Measurements from ENCODE around the gene FAM81A. TPM values are rescaled to one million over a fixed set of nuclear protein-coding genes. Genes with fewer than 3 reads are reported as not detected.

FAM81A gene
- total RNA-seq, 1 experiment from 2014 or later, result not detected

DNA sequence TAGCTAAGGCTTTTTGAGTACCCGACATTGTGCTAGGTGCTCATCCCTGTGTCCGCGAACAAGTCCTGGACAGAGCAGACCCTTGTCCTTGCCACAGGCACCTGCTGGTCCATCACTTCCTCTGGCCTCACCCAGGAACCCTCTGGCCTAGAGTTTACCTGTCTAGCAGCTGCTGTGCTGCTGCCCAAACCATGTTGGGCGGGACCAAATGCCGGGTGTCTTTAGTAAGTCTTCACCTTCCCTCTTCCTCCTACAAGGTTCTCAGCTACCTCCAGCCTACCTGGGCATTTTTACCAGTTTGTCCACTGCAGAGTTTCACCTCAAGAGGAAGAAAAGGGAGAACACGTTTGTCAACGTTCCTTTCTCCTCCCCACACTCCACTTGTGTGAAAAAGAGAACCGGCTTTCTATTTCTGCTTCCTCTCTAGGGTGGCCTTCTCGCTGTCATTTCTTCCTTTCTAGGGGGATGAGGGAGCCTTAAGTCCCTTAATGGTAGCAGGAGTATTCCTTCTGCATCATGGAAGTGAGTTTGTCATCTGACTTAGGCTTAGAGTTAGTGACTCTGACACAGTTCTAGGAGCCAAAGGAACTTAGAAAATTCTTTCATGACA lies 93.2 kb downstream of the FAM81A start:
- no peak for DNase-seq
- Histone ChIP-seq H3K79me2 (ENCODE audit: low read length) (no peaks in the 10 kb centered on the region), H3K4me2 (ENCODE audit: low read depth, low read length, poor library complexity, severe bottlenecking) (no peak overlapping the region), H3K27ac (ENCODE audit: low read length) (no peak overlapping the region), H3K36me3 (ENCODE audit: insufficient read depth, low read length) (no peaks in the 10 kb centered on the region), H4K20me1 (ENCODE audit: insufficient read depth, low read depth, low read length) (no peaks in the 10 kb centered on the region), H3K27me3 (ENCODE audit: low read length) (no peaks in the 10 kb centered on the region), H2AFZ (ENCODE audit: low read length) (no peak overlapping the region), H3K9me2 (replicated peaks; ENCODE audit: insufficient read depth, low read length) (no peaks in the 10 kb centered on the region), H3K9ac (ENCODE audit: low read length) (no peak overlapping the region), H3K4me1 (ENCODE audit: low read length) (peaks cover 13% of the 10 kb centered on the region), H3K9me3 (ENCODE audit: low read length) (no peaks in the 10 kb centered on the region), H3K4me3 (ENCODE audit: low read length) (no peak overlapping the region)

DNA sequence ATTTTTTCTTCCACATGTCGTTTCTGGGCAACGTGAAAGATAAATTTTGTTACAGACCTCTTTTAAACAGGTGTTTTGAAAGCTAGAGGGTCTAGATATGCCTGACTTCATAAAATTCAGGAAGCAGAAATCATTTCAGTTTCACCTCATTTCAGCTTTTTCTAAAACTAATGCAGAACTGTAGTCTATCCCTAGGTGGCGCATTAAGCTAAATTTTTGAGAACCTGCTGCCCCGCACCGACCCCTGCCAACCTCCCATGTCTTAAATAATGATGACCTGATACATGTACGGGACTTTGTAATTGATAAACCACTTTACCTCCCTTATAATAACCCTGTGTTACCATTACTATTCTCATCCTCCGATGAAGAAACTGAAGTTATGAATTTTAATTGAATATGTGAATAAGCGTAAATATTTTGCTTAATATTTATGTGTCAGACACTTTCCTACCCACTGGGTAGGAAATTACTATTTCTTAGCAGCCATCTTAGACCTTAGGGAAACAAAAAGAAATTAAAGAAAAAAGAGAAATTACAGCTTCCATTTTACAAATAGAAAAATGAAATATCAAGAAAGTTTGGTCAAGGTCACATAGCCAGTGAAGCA lies 94.9 kb downstream of the FAM81A start:
- Histone ChIP-seq H3K79me2 (ENCODE audit: low read length) (no peaks in the 10 kb centered on the region), H3K4me3 (ENCODE audit: low read length) (peak overlapping the region; percentile 16; the same call in 1 of the 2 replicates), H3K36me3 (ENCODE audit: insufficient read depth, low read length) (no peaks in the 10 kb centered on the region), H3K9me3 (ENCODE audit: low read length) (no peaks in the 10 kb centered on the region), H2AFZ (ENCODE audit: low read length) (peak overlapping the region; percentile 85; the same call in 1 of the 2 replicates), H3K9me2 (replicated peaks; ENCODE audit: insufficient read depth, low read length) (no peaks in the 10 kb centered on the region), H3K27ac (ENCODE audit: low read length) (no peak overlapping the region), H3K4me2 (ENCODE audit: low read depth, low read length, poor library complexity, severe bottlenecking) (peak overlapping the region; percentile 52), H4K20me1 (ENCODE audit: insufficient read depth, low read depth, low read length) (no peaks in the 10 kb centered on the region), H3K9ac (ENCODE audit: low read length) (peak overlapping the region; percentile 47; the same call in 1 of the 2 replicates), H3K27me3 (ENCODE audit: low read length) (no peaks in the 10 kb centered on the region), H3K4me1 (ENCODE audit: low read length) (peaks cover 13% of the 10 kb centered on the region)
- peak; percentile 86 for DNase-seq

DNA sequence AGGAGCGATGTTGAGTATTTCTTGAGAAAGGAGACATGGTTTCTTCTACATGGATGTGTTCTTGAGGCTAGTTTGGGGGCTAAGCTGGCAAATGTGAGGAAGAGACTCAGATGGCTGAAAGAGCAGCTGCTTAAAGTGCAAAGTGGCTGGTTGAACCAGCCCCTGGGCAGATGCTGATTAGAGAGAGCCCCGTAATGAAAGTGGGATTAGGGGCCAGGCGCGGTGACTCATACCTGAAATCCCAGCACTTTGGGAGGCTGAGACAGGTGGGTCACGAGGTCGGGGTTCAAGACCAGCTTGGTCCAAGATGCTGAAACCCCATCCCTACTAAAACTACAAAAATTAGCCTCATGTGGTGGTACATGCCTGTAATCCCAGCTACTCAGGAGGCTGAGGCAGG lies 98.6 kb downstream of the FAM81A start:
- Histone ChIP-seq H3K9me3 (ENCODE audit: low read length) (no peaks in the 10 kb centered on the region), H3K9ac (ENCODE audit: low read length) (no peak overlapping the region), H3K27ac (ENCODE audit: low read length) (no peak overlapping the region), H3K4me3 (ENCODE audit: low read length) (no peak overlapping the region), H4K20me1 (ENCODE audit: insufficient read depth, low read depth, low read length) (no peaks in the 10 kb centered on the region), H3K4me2 (ENCODE audit: low read depth, low read length, poor library complexity, severe bottlenecking) (no peak overlapping the region), H3K9me2 (replicated peaks; ENCODE audit: insufficient read depth, low read length) (no peaks in the 10 kb centered on the region), H3K79me2 (ENCODE audit: low read length) (no peaks in the 10 kb centered on the region), H2AFZ (ENCODE audit: low read length) (no peak overlapping the region), H3K4me1 (ENCODE audit: low read length) (peaks cover 13% of the 10 kb centered on the region), H3K27me3 (ENCODE audit: low read length) (no peaks in the 10 kb centered on the region), H3K36me3 (ENCODE audit: insufficient read depth, low read length) (no peaks in the 10 kb centered on the region)
- no peak for DNase-seq

DNA sequence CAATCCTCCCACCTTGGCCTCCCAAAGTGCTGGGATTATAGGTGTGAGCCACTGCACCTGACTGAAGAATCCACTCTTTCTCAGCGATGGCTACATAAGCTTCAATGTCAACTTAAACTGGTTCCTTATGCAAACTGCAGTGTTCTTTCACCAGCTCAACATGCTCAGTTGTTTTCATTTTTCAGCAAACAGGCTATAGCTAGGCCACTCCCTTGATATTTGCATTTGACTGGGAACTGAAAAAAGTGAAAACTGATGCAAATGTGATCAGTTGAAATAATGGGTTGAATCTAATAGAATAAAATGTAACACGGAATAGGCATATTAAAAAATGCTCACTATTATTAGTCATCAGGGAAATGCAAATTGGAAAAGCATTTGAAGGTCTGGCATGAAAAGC lies 99.4 kb downstream of the FAM81A start:
- H3K4me2 ChIP-seq (ENCODE audit: low read depth, low read length, poor library complexity, severe bottlenecking), result no peak overlapping the region
- no peaks in the 10 kb centered on the region for H3K36me3 ChIP-seq (ENCODE audit: insufficient read depth, low read length)
- H3K4me1 ChIP-seq (ENCODE audit: low read length), result peaks cover 11% of the 10 kb centered on the region
- no peak for DNase-seq
- H3K9me3 ChIP-seq (ENCODE audit: low read length), result no peaks in the 10 kb centered on the region
- no peaks in the 10 kb centered on the region for H4K20me1 ChIP-seq (ENCODE audit: insufficient read depth, low read depth, low read length)
- H3K4me3 ChIP-seq (ENCODE audit: low read length), result no peak overlapping the region
- H3K9me2 ChIP-seq (replicated peaks; ENCODE audit: insufficient read depth, low read length), result no peaks in the 10 kb centered on the region
- H2AFZ ChIP-seq (ENCODE audit: low read length), result no peak overlapping the region
- H3K79me2 ChIP-seq (ENCODE audit: low read length), result no peaks in the 10 kb centered on the region
- no peak overlapping the region for H3K9ac ChIP-seq (ENCODE audit: low read length)
- H3K27me3 ChIP-seq (ENCODE audit: low read length), result no peaks in the 10 kb centered on the region
- H3K27ac ChIP-seq (ENCODE audit: low read length), result no peak overlapping the region

DNA sequence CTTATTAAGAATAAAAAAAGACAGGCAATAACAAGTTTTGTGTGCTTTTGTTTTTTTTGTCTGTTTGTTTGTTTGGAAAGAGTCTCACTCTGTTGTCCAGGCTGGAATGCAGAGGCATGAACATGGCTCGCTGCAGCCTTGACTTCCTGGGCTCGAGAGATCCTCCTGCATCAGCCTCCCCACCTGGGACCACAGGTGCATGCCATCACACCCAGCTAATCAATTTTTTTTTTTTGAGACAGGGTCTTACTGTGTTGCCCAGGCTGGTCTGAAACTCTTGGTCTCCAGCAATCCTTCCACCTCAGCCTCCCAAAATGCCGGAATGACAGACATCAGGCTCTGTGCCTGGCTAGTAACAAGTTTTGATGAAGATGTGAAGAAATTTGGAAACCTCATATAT lies 100.5 kb downstream of the FAM81A start:
- H3K79me2 ChIP-seq (ENCODE audit: low read length), result no peaks in the 10 kb centered on the region
- no peak for DNase-seq
- no peak overlapping the region for H3K27ac ChIP-seq (ENCODE audit: low read length)
- H3K27me3 ChIP-seq (ENCODE audit: low read length), result no peaks in the 10 kb centered on the region
- no peak overlapping the region for H3K9ac ChIP-seq (ENCODE audit: low read length)
- H4K20me1 ChIP-seq (ENCODE audit: insufficient read depth, low read depth, low read length), result no peaks in the 10 kb centered on the region
- H3K4me2 ChIP-seq (ENCODE audit: low read depth, low read length, poor library complexity, severe bottlenecking), result no peak overlapping the region
- no peaks in the 10 kb centered on the region for H3K9me2 ChIP-seq (replicated peaks; ENCODE audit: insufficient read depth, low read length)
- H2AFZ ChIP-seq (ENCODE audit: low read length), result no peak overlapping the region
- peaks cover 8% of the 10 kb centered on the region for H3K4me1 ChIP-seq (ENCODE audit: low read length)
- H3K9me3 ChIP-seq (ENCODE audit: low read length), result no peaks in the 10 kb centered on the region
- no peak overlapping the region for H3K4me3 ChIP-seq (ENCODE audit: low read length)
- H3K36me3 ChIP-seq (ENCODE audit: insufficient read depth, low read length), result no peaks in the 10 kb centered on the region

DNA sequence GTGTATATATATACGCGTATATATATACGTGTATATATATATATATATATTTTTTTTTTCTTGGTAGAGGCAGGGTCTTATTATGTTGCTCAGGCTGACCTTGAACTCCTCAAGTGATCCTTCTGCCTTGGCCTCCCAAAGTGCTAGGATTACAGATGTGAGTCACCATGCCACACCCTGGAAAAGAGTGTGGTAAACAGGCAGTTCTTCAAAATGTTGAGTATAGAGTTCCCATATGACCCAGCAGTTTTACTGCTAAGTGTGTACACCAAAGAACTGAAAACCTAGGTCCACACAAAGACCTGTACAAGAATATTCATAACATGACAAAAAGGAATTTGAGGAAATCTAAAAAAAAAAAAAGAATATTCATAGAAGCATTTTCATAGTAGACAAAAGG lies 101.8 kb downstream of the FAM81A start:
- Histone ChIP-seq H4K20me1 (ENCODE audit: insufficient read depth, low read depth, low read length) (no peaks in the 10 kb centered on the region), H3K4me2 (ENCODE audit: low read depth, low read length, poor library complexity, severe bottlenecking) (no peak overlapping the region), H3K9ac (ENCODE audit: low read length) (no peak overlapping the region), H3K27me3 (ENCODE audit: low read length) (no peaks in the 10 kb centered on the region), H3K9me3 (ENCODE audit: low read length) (no peaks in the 10 kb centered on the region), H3K79me2 (ENCODE audit: low read length) (no peaks in the 10 kb centered on the region), H2AFZ (ENCODE audit: low read length) (no peak overlapping the region), H3K36me3 (ENCODE audit: insufficient read depth, low read length) (no peaks in the 10 kb centered on the region), H3K27ac (ENCODE audit: low read length) (no peak overlapping the region), H3K4me3 (ENCODE audit: low read length) (no peak overlapping the region), H3K9me2 (replicated peaks; ENCODE audit: insufficient read depth, low read length) (no peaks in the 10 kb centered on the region), H3K4me1 (ENCODE audit: low read length) (peaks cover 12% of the 10 kb centered on the region)
- no peak for DNase-seq

DNA sequence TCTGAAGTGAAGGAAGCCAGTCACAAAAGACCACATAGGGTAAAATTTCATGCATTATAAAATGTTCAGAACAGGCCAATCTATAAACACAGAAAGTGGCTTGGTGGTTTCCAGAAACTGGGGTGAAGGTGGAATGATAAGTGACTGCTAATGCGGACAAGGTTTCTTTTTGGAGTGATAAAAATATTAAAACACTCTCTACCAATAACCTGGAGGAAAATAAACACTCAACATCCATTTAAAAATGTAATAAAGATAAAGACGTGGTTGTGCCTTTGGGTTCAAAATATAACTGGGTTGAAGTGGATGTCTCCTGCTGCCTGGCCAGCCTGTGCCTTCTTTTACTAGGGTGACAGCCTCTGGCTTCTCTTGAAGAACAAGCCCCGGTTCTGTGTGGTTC lies 102.7 kb downstream of the FAM81A start:
- no peak for DNase-seq
- no peaks in the 10 kb centered on the region for H3K27me3 ChIP-seq (ENCODE audit: low read length)
- no peaks in the 10 kb centered on the region for H4K20me1 ChIP-seq (ENCODE audit: insufficient read depth, low read depth, low read length)
- H3K9me3 ChIP-seq (ENCODE audit: low read length), result no peaks in the 10 kb centered on the region
- no peak overlapping the region for H3K4me3 ChIP-seq (ENCODE audit: low read length)
- H3K4me2 ChIP-seq (ENCODE audit: low read depth, low read length, poor library complexity, severe bottlenecking), result no peak overlapping the region
- peaks cover 4% of the 10 kb centered on the region for H3K4me1 ChIP-seq (ENCODE audit: low read length)
- H3K27ac ChIP-seq (ENCODE audit: low read length), result no peak overlapping the region
- no peak overlapping the region for H3K9ac ChIP-seq (ENCODE audit: low read length)
- H2AFZ ChIP-seq (ENCODE audit: low read length), result no peak overlapping the region
- no peaks in the 10 kb centered on the region for H3K79me2 ChIP-seq (ENCODE audit: low read length)
- H3K36me3 ChIP-seq (ENCODE audit: insufficient read depth, low read length), result no peaks in the 10 kb centered on the region
- H3K9me2 ChIP-seq (replicated peaks; ENCODE audit: insufficient read depth, low read length), result no peaks in the 10 kb centered on the region

DNA sequence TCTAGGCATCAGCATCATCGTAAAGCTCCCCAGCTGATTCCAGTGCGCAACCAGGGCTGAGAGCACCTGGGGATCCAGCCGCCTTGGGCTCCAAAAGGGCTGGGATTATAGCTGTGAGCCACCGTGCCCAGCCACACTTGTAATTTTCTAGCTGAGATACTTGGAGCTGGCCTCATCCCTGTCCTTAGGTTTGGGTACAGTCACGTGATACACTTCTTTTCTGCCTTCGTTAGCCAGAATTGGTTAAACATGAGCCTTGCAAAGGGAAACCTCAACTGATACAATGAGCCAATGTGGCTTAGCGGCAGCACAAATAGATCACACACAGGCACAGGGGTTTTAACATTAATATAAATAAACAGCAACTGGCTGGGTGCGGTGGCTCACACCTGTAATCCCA lies 103.8 kb downstream of the FAM81A start:
- Histone ChIP-seq H3K27ac (ENCODE audit: low read length) (no peak overlapping the region), H3K27me3 (ENCODE audit: low read length) (no peaks in the 10 kb centered on the region), H3K9me3 (ENCODE audit: low read length) (no peaks in the 10 kb centered on the region), H4K20me1 (ENCODE audit: insufficient read depth, low read depth, low read length) (no peaks in the 10 kb centered on the region), H3K9ac (ENCODE audit: low read length) (no peak overlapping the region), H3K79me2 (ENCODE audit: low read length) (no peaks in the 10 kb centered on the region), H3K9me2 (replicated peaks; ENCODE audit: insufficient read depth, low read length) (no peaks in the 10 kb centered on the region), H3K4me1 (ENCODE audit: low read length) (peaks cover 4% of the 10 kb centered on the region), H3K4me3 (ENCODE audit: low read length) (no peak overlapping the region), H3K36me3 (ENCODE audit: insufficient read depth, low read length) (no peaks in the 10 kb centered on the region), H2AFZ (ENCODE audit: low read length) (no peak overlapping the region), H3K4me2 (ENCODE audit: low read depth, low read length, poor library complexity, severe bottlenecking) (no peak overlapping the region)
- DNase-seq, result no peak
